Suppressor macrophage treated with lipopolysaccharide for 1 hour (primary cell): Measurements from ENCODE around the gene MANEAL.

Source experiments
- DNase-seq, 3 donors: peaks; one replicate each; pipeline ENCODE4 v3.0.0-alpha.2; 2020 to 2022

Gene MANEAL

GRCh38 chr1:37828410-37829074 lies 34.9 kb downstream of the MANEAL start:
- DNase-seq: no peak

GRCh38 chr1:37831109-37831508 lies 37.5 kb downstream of the MANEAL start:
- no peak for DNase-seq

- DNase-seq: no peak
These were observed 38.2 kb downstream of the MANEAL start for GRCh38 chr1:37831809-37832208.

- DNase-seq: peak in 2 of 3 donors; percentile 31 to 38
These were observed 43.1 kb downstream of the MANEAL start for GRCh38 chr1:37836788-37837187.

- DNase-seq: no peak
These were observed 46.0 kb downstream of the MANEAL start for GRCh38 chr1:37839676-37840075.

- no peak for DNase-seq
These were observed 47.1 kb downstream of the MANEAL start for GRCh38 chr1:37840711-37841110.

- no peak for DNase-seq
These were observed 48.0 kb downstream of the MANEAL start for GRCh38 chr1:37841652-37842051.

- DNase-seq: no peak
These were observed 50.9 kb downstream of the MANEAL start for GRCh38 chr1:37844536-37844935.

- peak in 2 of 3 donors; percentile 22 to 37 for DNase-seq
These were observed 51.5 kb downstream of the MANEAL start for GRCh38 chr1:37845049-37845646.

- peak; percentile 76 to 98 (median 96) for DNase-seq
These were observed 52.1 kb downstream of the MANEAL start for GRCh38 chr1:37845786-37846185.

- DNase-seq: peak; percentile 40 to 63 (median 53)
These were observed 53.1 kb downstream of the MANEAL start for GRCh38 chr1:37846647-37847339.

GRCh38 chr1:37849480-37849879 lies 55.8 kb downstream of the MANEAL start:
- no peak for DNase-seq

- DNase-seq: peak; percentile 48 to 67 (median 63)
These were observed 56.8 kb downstream of the MANEAL start for GRCh38 chr1:37850352-37850955.
